Nephron progenitor cell (in vitro differentiated cells): ENCODE data around the gene NPTX1.

Source experiments
- DNase-seq: peaks from one replicate; pipeline ENCODE4 v3.0.0; 2021
- H3K27ac Mint-ChIP-seq: 2 replicates; pipeline ENCODE4 v1.8.0; 2021; ENCODE audit warnings: mild to moderate bottlenecking, moderate library complexity, mixed read lengths
- H3K27me3 Mint-ChIP-seq: 2 replicates; pipeline ENCODE4 v1.8.0; 2021; ENCODE audit warnings: mild to moderate bottlenecking, low read depth, mixed read lengths; ENCODE audit not compliant: poor library complexity
- H3K36me3 Mint-ChIP-seq: 2 replicates; pipeline ENCODE4 v1.8.0; 2021; ENCODE audit warnings: low read depth, mixed read lengths
- H3K4me1 Mint-ChIP-seq: 2 replicates; pipeline ENCODE4 v1.8.0; 2021; ENCODE audit warnings: mixed read lengths
- H3K4me3 Mint-ChIP-seq: 2 replicates; pipeline ENCODE4 v1.8.0; 2021; ENCODE audit warnings: mild to moderate bottlenecking, moderate library complexity, mixed read lengths
- H3K9me3 Mint-ChIP-seq: 2 replicates; pipeline ENCODE4 v1.8.0; 2021; ENCODE audit warnings: mild to moderate bottlenecking, moderate library complexity, mixed read lengths
- TF ChIP-seq, protein P1 (sequence below): fragments of 200-600 bp; sonication (generic); IDR thresholded peaks from 2 replicates; pipeline ENCODE4 v1.5.0; 2021; ENCODE audit warnings: antibody characterized with exemption

Gene NPTX1

GRCh38 chr17:80453998-80454556, 22.3 kb downstream of the NPTX1 start:
- Mint-ChIP-seq H3K9me3 (no peaks in the 10 kb centered on the region), H3K27me3 (peaks cover 33% of the 10 kb centered on the region), H3K4me3 (peak overlapping the region; percentile 91), H3K27ac (peak overlapping the region; percentile 93), H3K36me3 (no peaks in the 10 kb centered on the region), H3K4me1 (peaks cover 67% of the 10 kb centered on the region)
- DNase-seq: no peak
- TF ChIP-seq, protein P1, sequence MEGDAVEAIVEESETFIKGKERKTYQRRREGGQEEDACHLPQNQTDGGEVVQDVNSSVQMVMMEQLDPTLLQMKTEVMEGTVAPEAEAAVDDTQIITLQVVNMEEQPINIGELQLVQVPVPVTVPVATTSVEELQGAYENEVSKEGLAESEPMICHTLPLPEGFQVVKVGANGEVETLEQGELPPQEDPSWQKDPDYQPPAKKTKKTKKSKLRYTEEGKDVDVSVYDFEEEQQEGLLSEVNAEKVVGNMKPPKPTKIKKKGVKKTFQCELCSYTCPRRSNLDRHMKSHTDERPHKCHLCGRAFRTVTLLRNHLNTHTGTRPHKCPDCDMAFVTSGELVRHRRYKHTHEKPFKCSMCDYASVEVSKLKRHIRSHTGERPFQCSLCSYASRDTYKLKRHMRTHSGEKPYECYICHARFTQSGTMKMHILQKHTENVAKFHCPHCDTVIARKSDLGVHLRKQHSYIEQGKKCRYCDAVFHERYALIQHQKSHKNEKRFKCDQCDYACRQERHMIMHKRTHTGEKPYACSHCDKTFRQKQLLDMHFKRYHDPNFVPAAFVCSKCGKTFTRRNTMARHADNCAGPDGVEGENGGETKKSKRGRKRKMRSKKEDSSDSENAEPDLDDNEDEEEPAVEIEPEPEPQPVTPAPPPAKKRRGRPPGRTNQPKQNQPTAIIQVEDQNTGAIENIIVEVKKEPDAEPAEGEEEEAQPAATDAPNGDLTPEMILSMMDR: no peak

GRCh38 chr17:80453126-80453997, 23.0 kb downstream of the NPTX1 start:
- no peaks in the 10 kb centered on the region for H3K9me3 Mint-ChIP-seq
- peaks cover 72% of the 10 kb centered on the region for H3K4me1 Mint-ChIP-seq
- H3K36me3 Mint-ChIP-seq: no peaks in the 10 kb centered on the region
- peak overlapping the region; percentile 91 for H3K4me3 Mint-ChIP-seq
- TF ChIP-seq, protein P1: no peak
- H3K27ac Mint-ChIP-seq: peak overlapping the region; percentile 93
- peaks cover 29% of the 10 kb centered on the region for H3K27me3 Mint-ChIP-seq
- DNase-seq: no peak

DNA sequence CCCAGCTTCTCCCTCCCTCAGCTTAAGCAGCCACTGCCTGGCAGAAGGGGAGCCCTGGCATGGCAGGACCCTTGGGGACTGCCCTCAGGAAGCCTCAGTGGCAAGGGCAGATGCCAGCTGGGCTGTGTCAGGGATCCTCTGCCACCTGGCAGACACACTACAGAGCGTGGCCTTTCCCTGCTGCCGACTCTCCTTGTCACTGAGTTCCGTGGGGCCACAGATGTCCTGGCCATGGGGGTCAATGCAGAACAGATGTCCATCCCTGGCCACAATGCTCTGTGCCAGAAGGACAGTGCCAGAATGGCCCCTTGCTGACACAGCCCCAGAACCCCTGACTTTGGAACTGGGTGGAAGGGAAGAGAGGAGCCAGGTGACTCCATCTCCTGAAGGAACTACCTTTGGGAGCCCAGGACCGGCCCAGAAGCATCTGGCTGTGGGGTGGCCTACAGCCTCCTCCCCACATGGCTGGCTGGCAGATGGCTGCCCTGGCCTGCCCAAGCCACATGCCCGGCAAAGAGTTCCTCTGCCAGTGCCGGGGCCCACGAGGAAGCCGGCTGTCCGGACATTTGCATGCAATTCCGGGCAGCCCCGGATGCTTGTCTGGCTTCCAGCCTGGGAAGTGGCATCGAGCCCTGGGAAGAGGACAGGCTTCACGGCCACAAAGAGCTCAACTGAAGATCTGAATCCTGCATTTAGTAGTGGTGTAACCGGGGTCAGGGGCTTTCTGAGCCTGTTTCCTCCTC, 24.1 kb downstream of the NPTX1 start:
- H3K4me3 Mint-ChIP-seq: peak overlapping the region; percentile 1
- peaks cover 68% of the 10 kb centered on the region for H3K4me1 Mint-ChIP-seq
- no peaks in the 10 kb centered on the region for H3K36me3 Mint-ChIP-seq
- peaks cover 28% of the 10 kb centered on the region for H3K27me3 Mint-ChIP-seq
- H3K9me3 Mint-ChIP-seq: no peaks in the 10 kb centered on the region
- no peak for DNase-seq
- H3K27ac Mint-ChIP-seq: no peak overlapping the region
- TF ChIP-seq, protein P1: no peak

GRCh38 chr17:80451104-80451775, 25.2 kb downstream of the NPTX1 start:
- H3K27ac Mint-ChIP-seq: no peak overlapping the region
- TF ChIP-seq, protein P1: no peak
- H3K4me1 Mint-ChIP-seq: peaks cover 59% of the 10 kb centered on the region

GRCh38 chr17:80449930-80450576, 26.4 kb downstream of the NPTX1 start:
- peak overlapping the region; percentile 34 for H3K27ac Mint-ChIP-seq
- peaks cover 25% of the 10 kb centered on the region for H3K27me3 Mint-ChIP-seq
- H3K4me1 Mint-ChIP-seq: peaks cover 49% of the 10 kb centered on the region
- H3K36me3 Mint-ChIP-seq: no peaks in the 10 kb centered on the region
- no peaks in the 10 kb centered on the region for H3K9me3 Mint-ChIP-seq
- DNase-seq: no peak
- TF ChIP-seq, protein P1: no peak
- no peak overlapping the region for H3K4me3 Mint-ChIP-seq

More at GRCh38 chr17:80451104-80451775, 25.2 kb downstream of the NPTX1 start:
- H3K4me3 Mint-ChIP-seq: no peak overlapping the region
- H3K36me3 Mint-ChIP-seq: no peaks in the 10 kb centered on the region
- peaks cover 21% of the 10 kb centered on the region for H3K27me3 Mint-ChIP-seq
- H3K9me3 Mint-ChIP-seq: no peaks in the 10 kb centered on the region
- no peak for DNase-seq
